Hematopoietic multipotent progenitor cell treated with erythropoietin and hydrocortisone succinate and interleukin-3 and kit ligand, for 15 days (in vitro differentiated cells): ENCODE measurements around the gene SARDH.

Experiments
- DNase-seq: peaks from one replicate; pipeline ENCODE4 v3.0.0-alpha.2; 2015; ENCODE audit warnings: low spot score

The SARDH gene

DNA sequence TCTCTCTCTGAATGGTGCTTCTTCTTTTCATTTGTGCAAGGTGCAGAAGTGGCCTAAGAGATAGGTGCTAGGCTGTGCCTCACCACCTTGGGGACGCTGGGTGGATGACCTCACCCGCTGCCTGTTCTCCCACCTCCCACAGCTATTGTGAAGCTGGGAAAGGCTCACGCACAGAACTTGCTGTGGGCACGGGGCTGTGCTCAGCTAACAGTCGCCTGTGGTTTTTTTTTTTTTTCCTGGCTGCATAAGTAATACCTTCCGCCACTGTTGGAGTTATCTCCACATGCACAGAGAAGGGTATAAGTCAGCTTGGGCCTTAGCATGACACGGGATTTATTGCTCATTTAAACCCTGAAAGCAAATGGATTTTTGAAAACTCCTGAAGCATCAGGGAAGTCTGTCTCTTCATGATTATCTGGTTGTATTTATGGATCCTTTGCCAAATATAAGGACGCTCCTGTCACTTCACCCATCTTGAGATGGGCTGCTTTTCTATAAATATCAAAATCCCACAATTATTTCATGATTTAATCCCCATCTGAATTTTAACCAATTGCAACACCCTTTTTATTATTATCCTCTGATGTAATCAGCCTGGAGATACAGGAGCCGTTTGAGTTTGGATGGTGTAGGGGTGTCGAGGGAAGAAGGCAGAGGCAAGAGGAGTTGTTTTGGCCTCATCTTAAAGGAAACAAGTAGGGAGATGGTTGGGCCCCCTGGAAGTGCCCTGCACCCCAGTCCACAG lies 93.0 kb downstream of the SARDH start:
- DNase-seq = no peak

- no peak for DNase-seq
These were observed 94.0 kb downstream of the SARDH start for GRCh38 chr9:133643978-133644760.

DNA sequence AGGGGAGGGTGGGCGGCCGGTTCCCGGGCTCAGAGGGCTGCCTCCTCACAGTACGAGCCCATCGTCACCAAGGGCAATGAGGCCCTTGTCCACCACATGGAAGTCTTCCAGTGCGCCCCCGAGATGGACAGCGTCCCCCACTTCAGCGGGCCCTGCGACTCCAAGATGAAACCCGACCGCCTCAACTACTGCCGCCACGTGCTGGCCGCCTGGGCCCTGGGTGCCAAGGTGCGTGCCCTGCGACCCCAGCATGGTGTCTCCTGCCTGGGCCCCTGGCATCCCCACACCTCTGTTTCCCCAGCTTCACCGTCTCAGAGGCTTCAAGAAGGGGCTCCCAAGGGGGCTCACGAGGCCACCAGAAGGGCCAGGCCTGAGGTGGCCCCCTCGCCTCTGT lies 94.8 kb downstream of the SARDH start:
- no peak for DNase-seq

DNA sequence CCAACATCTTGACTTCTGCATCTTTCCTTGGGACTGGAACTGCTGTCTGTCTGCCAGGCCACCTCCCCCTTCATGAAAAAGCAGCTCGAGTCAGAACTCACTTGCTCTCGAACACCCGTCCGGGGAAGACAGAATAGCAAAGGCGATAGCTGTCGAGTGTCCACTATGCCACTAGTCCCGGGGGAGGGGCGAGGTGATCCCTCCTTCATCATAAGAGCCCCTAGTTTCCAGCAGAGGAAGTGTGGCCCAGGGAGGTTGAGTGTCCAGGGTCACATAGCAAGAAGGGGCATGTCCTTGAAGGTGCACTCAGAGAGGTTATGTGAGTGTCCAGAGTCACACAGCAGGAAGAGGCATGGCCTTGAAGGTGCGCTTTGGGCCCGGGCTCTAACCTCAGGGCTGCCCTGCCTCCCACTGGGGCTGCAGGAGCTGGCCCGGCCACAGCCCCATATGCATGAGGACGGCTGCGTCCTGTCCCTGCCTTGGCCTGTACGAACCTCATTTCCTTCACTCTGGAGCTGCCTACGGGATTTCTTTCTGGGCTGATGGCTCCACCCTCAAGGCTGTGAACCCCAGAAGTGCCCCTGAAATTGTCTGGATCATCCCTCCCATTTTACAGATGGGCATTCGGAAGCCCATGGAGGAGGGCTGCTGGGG lies 95.3 kb downstream of the SARDH start:
- DNase-seq = no peak

DNA sequence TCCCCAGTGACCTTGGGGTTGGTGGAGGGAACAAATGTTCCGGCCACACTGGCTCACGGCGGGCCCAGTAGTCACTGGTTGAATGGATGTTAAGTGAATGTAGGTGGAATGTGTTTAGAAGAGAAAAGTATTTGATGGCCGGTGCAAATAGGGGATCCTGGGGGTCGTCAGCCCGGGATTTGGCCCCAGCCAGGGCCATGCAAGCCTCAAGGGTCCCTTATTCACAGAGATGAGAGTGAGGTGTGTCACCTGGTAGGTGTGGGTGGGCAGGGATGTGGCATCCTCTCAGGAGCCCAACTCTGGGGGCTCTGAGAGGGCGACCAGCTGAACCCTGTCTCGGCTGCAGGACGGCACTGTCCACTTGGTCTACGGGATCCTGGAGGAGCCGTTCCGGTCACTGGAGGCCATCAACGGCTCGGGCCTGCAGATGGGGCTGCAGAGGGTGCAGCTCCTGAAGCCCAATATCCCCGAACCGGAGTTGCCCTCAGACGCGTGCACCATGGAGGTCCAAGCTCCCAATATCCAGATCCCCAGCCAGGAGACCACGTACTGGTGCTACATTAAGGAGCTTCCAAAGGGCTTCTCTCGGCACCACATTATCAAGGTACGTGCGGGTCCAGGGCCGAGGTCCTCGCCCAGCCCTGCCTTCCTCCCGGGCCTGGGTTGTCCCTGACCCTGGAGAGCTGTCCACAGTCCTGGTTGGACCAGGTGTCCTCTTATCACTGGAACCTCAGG lies 96.1 kb downstream of the SARDH start:
- no peak for DNase-seq

DNA sequence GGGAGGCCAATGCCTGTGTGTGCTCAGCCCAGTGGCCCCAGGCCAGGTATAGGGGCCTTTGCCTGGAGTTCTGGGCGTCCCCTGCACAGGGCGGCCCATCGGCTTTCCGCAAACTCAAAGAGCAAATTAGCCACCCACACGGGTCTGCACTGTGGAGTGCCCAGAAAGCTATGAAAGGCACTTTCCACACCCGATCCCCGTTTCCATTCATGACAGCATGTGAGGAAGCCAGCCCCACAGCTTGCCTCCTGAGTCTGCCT lies 96.8 kb downstream of the SARDH start:
- no peak for DNase-seq

DNA sequence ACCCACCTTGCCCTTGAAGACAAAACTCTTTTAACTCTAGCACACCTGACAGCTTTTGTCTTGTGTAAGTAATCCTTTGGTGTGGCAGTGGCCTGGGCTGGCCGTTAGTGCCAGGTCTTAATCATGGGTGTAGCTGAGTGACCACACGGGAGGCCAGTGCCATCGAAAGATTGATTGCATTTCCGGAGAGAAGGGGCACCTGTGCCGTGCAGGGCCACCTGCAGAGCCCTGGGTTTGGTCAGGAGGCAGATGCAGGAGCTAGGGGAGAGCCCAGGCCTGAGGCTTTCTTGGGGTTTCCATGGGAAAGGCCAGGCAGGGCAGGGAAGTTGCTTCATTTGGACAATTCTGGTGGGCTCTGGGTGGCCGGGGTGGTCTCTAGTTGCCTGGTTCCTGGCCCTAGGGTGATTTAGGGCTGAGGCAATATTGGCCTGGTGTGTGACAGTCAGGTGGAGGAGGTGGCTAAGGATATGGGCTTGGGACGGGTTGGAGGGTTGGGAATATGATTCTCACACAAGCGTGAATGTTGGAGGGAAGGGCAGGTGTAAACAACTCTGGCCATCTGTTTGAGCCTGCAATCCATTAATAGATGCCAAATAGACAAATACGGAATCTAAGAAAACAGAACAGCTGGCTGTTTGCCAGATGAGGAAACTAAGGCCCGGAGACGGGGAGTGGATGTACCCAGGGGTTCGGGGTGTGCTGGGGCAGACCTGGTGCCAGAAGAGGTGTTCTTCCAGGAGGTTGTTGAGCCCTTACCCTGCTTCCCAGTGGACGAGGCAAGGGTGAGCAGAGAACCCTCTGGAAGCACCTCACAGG lies 97.4 kb downstream of the SARDH start:
- no peak for DNase-seq

- DNase-seq = no peak
These were observed 98.0 kb downstream of the SARDH start for GRCh38 chr9:133640160-133640559.

DNA sequence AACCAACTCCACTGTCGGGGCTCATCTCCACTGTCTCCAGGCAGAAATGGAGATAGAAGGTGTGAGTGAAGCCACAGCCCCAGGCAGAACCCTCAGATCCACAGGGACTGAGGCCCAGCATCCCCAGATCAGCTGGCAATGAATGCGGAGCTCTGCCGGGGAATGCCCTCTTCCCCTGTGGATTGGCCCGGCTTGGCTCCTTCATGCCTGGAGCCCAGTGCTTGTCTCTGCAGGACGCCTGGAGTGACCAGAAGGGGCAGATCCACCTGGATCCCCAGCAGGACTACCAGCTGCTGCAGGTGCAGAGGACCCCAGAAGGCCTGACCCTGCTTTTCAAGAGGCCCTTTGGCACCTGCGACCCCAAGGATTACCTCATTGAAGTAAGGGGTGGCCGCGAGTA lies 98.5 kb downstream of the SARDH start:
- DNase-seq = no peak

DNA sequence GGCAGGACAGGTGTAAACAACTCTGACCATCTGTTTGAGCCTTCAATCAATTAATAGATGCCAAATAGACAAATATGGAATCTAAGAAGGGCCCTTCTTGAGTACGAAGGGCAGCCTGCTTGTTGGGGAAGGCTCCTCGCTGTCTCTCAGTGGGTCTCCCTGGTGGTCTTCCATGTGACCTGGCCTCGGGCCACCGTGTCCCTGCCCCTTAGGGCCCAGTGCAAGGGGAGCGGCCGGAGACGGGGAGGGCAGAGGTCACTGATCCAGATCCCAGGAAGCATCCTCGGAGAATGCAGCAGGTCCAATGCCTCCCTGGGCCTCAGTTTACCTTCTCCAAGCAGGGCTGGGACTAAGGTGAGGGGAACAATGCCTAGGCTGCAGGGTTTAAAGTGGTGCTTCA lies 99.4 kb downstream of the SARDH start:
- DNase-seq = no peak

- no peak for DNase-seq
These were observed 100.1 kb downstream of the SARDH start for GRCh38 chr9:133638076-133638475.

GRCh38 chr9:133637451-133638055 lies 100.6 kb downstream of the SARDH start:
- no peak for DNase-seq

- no peak for DNase-seq
These were observed 101.2 kb downstream of the SARDH start for GRCh38 chr9:133636902-133637301.

DNA sequence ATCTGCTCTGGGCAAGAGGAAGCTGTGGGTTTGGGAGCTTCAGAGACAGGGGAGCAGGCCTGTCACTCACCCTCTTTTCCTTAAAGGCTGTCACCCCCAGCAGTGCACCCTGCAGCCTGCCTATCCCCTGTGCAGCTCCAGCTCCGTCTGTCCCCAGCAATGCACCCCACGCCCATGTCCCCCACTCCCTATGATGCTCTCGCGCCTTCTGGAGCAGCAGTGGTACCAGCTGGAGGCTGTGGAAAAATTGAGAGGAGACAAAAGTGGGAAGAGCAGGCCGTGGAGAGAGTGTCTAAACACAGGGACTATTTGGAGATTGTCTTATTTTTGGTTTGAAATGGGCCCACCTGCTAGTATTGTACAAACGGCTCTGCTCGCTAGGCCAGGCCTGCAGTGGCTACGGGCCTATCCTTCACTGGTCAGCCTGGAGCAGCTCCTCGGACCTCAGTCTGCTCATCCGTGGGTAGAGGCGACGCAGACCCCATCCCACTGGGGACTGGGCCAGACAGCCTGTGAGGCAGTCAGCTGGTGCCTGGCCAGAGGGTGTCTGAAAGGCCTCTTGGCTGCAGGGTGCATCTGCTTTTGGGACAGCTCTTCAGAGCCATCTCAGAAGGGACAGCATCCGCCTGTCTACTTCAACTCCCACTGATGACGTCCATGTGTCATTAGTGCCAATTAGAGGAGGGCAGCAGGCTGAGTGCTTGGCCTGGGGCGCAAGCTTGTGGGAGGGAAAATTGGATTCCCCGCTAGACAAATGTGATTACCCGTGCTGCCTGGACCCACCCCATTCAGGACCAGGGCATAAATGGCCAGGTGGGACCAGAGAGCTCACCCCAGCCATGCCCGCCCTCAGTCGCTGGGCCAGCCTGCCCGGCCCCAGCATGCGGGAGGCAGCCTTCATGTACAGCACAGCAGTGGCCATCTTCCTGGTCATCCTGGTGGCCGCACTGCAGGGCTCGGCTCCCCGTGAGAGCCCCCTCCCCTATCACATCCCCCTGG lies 102.3 kb downstream of the SARDH start, which contains the start of gene DBH:
Gene DBH, plus strand, starts transcription at position 831 of the 999 bp plus-strand sequence. Its CDS starts 9 bp downstream, at position 840.
- DNase-seq = no peak

- no peak for DNase-seq
These were observed 103.1 kb downstream of the SARDH start for GRCh38 chr9:133635098-133635497.

DNA sequence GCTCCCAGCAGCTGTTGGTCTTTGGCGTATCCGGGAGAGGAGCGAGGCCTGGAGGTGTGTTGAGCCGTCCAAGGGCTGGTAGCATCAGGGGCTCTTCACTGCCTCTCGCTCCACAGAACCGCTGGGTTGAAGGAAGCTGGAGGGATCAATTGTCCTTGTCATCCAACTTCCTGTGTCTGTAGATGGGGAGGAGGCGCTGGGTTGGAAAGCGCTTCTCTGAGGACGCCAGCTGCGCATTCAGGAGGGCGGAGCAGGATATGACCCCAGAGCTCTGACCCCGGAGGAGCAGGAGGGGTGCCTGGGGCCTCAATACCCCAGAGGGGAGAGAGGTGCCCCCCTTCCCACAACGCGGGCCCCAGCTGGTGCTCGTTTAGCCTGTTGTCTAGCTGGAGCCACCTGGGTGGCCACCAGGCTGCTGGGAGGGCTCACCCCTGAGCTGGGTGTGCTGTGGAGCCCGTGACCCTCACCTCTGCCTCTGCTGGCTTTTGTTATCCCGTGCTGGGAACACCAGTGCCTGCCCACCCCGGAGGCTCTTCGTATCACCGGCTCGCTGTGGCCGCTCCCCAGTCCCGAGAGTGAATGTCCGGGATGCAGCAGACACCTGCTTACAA lies 104.0 kb downstream of the SARDH start:
- DNase-seq = no peak

- no peak for DNase-seq
These were observed 104.5 kb downstream of the SARDH start for GRCh38 chr9:133633681-133634080.

DNA sequence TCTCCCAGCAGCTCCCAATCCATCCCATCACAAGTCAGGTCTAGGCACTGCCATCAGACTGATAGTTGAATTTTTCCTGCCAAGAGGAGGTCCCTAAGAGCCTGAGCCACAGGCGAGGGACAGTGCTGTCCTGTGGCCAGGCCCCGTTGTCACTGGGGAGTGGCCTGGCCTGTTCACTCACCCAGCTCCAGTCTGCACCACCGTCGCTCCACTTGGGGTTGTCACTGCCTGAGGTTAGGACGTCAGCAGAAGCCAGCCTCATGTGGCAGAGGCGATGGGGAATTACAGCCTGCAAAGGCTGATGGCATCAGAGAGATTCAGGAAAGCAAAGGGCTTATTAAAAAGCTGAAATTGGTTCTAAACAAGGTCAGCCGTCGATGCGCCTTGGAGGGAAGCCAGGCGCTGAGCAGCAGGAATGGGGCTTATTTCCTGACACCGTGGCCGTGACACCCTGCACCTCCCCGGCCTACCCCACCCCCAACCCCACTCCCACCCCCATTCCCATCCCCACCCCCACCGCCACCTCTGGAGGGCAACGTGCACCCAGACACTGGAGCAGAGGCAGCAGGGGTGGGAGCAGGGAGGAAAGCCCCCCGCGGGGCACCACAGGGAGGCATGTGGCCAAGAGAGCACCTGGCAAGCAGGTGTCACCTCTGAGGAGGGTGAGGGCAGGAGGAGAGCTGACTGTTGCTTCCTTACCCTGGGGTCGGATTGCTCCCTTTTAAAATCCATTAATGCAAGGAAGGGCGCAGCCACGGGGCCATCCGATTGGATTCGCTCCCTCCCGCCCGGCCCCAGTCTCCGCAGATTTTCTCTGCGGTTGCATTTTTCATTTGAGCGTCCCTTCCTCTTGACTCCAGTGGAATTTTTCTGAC lies 105.1 kb downstream of the SARDH start:
- DNase-seq = no peak

- no peak for DNase-seq
These were observed 107.0 kb downstream of the SARDH start for GRCh38 chr9:133631111-133631510.
